Ishikawa (cell line): ENCODE measurements around the gene PTP4A2.

ENCODE experiments used
- CEBPB ChIP-seq: IDR thresholded peaks from 2 replicates; pipeline ENCODE4 v1.6.1; 2012
- CREB1 ChIP-seq: IDR thresholded peaks from 2 replicates; pipeline ENCODE4 v1.6.1; 2012; ENCODE audit warnings: low read depth
- EGR1 ChIP-seq: IDR thresholded peaks from 2 replicates; pipeline ENCODE4 v1.6.1; 2012
- EP300 ChIP-seq: IDR thresholded peaks from 2 replicates; pipeline ENCODE4 v1.6.1; 2012; ENCODE audit warnings: borderline replicate concordance
- FOXM1 ChIP-seq: IDR thresholded peaks from 2 replicates; pipeline ENCODE4 v1.6.1; 2012; ENCODE audit warnings: low read depth, borderline replicate concordance
- NFIC ChIP-seq: IDR thresholded peaks from 2 replicates; pipeline ENCODE4 v1.6.1; 2012
- RAD21 ChIP-seq: IDR thresholded peaks from 2 replicates; pipeline ENCODE4 v1.6.1; 2012; ENCODE audit warnings: low read depth
- TAF1 ChIP-seq: IDR thresholded peaks from 2 replicates; pipeline ENCODE4 v1.6.1; 2012; ENCODE audit warnings: low read depth, mild to moderate bottlenecking
- TCF12 ChIP-seq: IDR thresholded peaks from 2 replicates; pipeline ENCODE4 v1.6.1; 2012; ENCODE audit warnings: low read depth
- TEAD4 ChIP-seq: IDR thresholded peaks from 2 replicates; pipeline ENCODE4 v1.6.1; 2012
- YY1 ChIP-seq: IDR thresholded peaks from 2 replicates; pipeline ENCODE4 v1.6.1; 2012; ENCODE audit warnings: low read depth
- ZBTB7A ChIP-seq: IDR thresholded peaks from 2 replicates; pipeline ENCODE4 v1.6.1; 2012; ENCODE audit warnings: low read depth
- TF ChIP-seq, protein P1 (sequence below): IDR thresholded peaks from 2 replicates; pipeline ENCODE4 v1.6.1; 2012; ENCODE audit warnings: low read depth, mild to moderate bottlenecking
- TF ChIP-seq, protein P2 (sequence below): IDR thresholded peaks from 2 replicates; pipeline ENCODE4 v1.6.1; 2012
- TF ChIP-seq, protein P3 (sequence below): IDR thresholded peaks from 2 replicates; pipeline ENCODE4 v1.6.1; 2012

The PTP4A2 gene

DNA sequence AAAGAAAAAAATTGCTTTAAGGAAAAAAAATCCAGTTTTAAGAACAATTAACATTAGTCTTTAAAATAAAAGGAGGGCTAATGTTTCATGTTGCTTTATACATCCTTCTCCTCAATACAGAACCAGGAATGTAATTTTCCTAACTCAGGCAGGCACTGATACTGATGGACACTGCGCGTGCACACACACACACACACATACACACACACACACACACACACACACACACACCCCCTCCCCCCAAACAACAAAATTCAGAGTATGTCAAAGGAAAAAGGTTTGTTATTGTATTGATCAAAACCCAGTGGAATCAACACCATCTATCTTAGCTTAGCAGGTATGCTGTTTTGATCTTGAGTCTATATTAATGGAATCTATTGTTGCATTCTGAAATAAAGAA, 31.6 kb downstream of the PTP4A2 start:
- TF ChIP-seq, protein P1, sequence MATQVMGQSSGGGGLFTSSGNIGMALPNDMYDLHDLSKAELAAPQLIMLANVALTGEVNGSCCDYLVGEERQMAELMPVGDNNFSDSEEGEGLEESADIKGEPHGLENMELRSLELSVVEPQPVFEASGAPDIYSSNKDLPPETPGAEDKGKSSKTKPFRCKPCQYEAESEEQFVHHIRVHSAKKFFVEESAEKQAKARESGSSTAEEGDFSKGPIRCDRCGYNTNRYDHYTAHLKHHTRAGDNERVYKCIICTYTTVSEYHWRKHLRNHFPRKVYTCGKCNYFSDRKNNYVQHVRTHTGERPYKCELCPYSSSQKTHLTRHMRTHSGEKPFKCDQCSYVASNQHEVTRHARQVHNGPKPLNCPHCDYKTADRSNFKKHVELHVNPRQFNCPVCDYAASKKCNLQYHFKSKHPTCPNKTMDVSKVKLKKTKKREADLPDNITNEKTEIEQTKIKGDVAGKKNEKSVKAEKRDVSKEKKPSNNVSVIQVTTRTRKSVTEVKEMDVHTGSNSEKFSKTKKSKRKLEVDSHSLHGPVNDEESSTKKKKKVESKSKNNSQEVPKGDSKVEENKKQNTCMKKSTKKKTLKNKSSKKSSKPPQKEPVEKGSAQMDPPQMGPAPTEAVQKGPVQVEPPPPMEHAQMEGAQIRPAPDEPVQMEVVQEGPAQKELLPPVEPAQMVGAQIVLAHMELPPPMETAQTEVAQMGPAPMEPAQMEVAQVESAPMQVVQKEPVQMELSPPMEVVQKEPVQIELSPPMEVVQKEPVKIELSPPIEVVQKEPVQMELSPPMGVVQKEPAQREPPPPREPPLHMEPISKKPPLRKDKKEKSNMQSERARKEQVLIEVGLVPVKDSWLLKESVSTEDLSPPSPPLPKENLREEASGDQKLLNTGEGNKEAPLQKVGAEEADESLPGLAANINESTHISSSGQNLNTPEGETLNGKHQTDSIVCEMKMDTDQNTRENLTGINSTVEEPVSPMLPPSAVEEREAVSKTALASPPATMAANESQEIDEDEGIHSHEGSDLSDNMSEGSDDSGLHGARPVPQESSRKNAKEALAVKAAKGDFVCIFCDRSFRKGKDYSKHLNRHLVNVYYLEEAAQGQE: no peak
- TF ChIP-seq FOXM1 (no peak), TEAD4 (no peak), EP300 (no peak), CREB1 (no peak), EGR1 (no peak), ZBTB7A (no peak), TAF1 (no peak), CEBPB (no peak)

DNA sequence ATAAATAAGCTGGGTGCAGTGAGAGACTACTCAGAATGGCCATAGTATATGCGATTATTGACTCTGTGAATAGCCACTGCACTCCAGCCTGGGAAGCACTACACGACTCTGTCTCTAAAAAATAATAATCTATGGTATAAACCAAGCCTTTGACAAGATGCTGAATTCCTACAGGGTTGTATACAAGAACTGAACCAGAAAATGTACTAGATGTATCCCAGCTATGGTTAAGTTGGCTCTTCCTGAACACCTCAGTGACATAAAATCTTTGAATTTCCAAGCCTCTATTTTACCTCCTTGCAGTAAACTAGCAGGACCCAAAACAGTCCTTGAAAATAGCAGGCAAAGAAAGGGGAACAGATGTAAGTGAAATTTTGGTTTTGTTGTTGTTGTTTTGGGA, 32.5 kb downstream of the PTP4A2 start:
- TF ChIP-seq RAD21 (no peak), EGR1 (no peak), CREB1 (no peak), TAF1 (no peak), FOXM1 (no peak), TEAD4 (no peak), CEBPB (no peak), TCF12 (no peak), ZBTB7A (no peak), EP300 (no peak), NFIC (no peak), YY1 (no peak)
- TF ChIP-seq, protein P1: no peak
- TF ChIP-seq, protein P2, sequence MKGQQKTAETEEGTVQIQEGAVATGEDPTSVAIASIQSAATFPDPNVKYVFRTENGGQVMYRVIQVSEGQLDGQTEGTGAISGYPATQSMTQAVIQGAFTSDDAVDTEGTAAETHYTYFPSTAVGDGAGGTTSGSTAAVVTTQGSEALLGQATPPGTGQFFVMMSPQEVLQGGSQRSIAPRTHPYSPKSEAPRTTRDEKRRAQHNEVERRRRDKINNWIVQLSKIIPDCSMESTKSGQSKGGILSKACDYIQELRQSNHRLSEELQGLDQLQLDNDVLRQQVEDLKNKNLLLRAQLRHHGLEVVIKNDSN: no peak
- TF ChIP-seq, protein P3, sequence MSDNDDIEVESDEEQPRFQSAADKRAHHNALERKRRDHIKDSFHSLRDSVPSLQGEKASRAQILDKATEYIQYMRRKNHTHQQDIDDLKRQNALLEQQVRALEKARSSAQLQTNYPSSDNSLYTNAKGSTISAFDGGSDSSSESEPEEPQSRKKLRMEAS: no peak

DNA sequence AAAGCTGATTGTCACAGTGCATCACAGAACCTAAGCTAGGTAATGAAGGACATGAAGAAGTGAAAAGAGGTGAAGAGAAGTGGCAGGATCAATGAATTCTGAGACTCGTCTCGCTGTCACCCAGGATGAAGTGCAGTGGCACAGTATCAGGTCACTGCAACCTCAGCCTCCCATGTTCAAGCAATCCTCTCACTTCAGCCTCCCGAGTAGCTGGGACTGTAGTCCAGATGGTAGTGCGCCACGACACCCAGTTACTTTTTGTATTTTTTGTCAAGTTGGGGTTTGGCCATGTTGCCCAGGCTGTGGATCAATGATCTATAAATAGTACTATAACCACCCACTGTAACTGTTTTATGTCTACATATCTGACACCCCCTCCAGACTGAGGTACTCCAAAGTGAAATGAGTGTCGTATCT, 33.1 kb downstream of the PTP4A2 start:
- no peak for TF ChIP-seq TAF1
- no peak for TF ChIP-seq EP300
- TF ChIP-seq, protein P1: no peak
- TF ChIP-seq ZBTB7A: no peak
- TF ChIP-seq CEBPB: no peak
- no peak for TF ChIP-seq TEAD4
- TF ChIP-seq TCF12: no peak
- TF ChIP-seq, protein P3: no peak
- TF ChIP-seq YY1: no peak
- TF ChIP-seq FOXM1: no peak
- TF ChIP-seq, protein P2: no peak
- TF ChIP-seq CREB1: no peak
- no peak for TF ChIP-seq EGR1
- no peak for TF ChIP-seq NFIC
- no peak for TF ChIP-seq RAD21

DNA sequence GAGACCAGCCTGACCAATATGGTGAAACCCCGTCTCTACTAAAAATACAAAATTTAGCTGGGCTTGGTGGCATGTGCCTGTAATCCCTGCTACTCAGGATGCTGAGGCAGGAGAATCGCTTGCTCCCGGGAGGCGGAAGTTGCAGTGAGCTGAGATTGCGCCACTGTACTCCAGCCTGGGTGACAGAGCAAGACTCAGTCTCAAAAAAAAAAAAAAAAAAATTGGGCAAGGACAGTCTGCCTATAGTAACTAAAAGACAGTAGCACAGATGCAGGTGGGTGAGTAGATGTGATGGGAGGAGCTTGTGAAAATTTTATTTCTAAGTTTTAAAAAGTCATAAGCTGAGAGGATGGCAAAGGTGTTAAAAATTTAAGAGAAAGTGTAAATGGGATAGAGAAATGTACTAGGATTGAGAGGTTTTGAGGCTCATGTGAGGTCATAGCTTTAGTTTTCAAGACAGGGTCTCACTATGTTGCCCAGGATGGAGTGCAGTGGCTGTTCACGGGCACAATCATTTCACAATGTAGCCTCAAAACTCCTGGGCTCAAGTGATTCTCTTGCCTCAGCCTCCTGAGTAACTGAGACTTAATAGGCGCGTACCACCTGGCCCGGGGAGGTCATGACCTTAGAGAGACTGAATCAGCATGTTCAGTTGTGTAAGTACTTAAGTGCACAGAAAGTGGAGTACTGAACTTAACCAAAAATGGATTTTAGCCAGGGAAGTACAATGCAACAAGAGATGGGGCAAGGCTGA, 33.7 kb downstream of the PTP4A2 start:
- no peak for TF ChIP-seq NFIC
- no peak for TF ChIP-seq EGR1
- TF ChIP-seq, protein P3: 0 out of 2 replicates have a peak, but pooled peaks have one; percentile 11
- TF ChIP-seq YY1: no peak

DNA sequence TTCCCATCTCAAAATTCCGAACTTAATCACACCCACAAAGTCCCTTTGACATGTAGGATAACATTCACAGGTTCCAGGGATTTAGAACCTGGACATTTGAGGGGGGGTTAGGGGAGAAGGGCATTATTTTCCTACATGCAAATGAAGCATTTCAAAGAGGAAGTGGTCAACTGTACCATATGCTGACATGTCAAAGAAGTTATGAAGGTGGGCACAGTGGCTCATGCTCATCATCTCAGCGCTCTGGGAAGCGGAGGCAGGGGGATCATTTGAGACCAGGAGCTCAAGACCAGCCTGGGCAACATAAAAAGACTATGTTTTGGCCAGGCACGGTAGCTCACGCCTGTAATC, 35.7 kb downstream of the PTP4A2 start:
- TF ChIP-seq, protein P2: no peak
- TF ChIP-seq EGR1 (no peak), TAF1 (no peak), TCF12 (no peak), ZBTB7A (no peak), EP300 (no peak), CREB1 (no peak), FOXM1 (no peak), YY1 (no peak), NFIC (no peak), RAD21 (no peak), TEAD4 (no peak), CEBPB (no peak)
- TF ChIP-seq, protein P1: no peak
- TF ChIP-seq, protein P3: no peak
